ENCODE data around the gene CCIN.
"Not testable (repeated sequence)": the region's sequence is repeated elsewhere in the genome, so short reads cannot be mapped to it uniquely, and the experiment has no call there.

The CCIN gene

GRCh38 chr9:36161187-36161586 is 8.0 kb upstream of the CCIN start:
- peak; percentile 22 for DNase-seq

GRCh38 chr9:36162211-36162738 is 6.9 kb upstream of the CCIN start:
- DNase-seq: peak; percentile 6

GRCh38 chr9:36163049-36163785 is 6.0 kb upstream of the CCIN start:
- DNase-seq: peak; percentile 93

- DNase-seq: peak; percentile 30
These were observed 5.4 kb upstream of the CCIN start for GRCh38 chr9:36163786-36164170.

- DNase-seq: peak; percentile 46
These were observed 4.8 kb upstream of the CCIN start for GRCh38 chr9:36164372-36164771.

GRCh38 chr9:36164989-36165388 is 4.2 kb upstream of the CCIN start:
- DNase-seq: no peak

GRCh38 chr9:36165826-36166167 is 3.4 kb upstream of the CCIN start:
- no peak for DNase-seq

GRCh38 chr9:36166168-36166927 is 2.8 kb upstream of the CCIN start:
- DNase-seq: peak; percentile 90

- no peak for DNase-seq
These were observed 520 bp downstream of the CCIN start for GRCh38 chr9:36169708-36170107.

GRCh38 chr9:36170531-36170930 is 1.3 kb downstream of the CCIN start:
- DNase-seq: no peak

GRCh38 chr9:36173861-36174260 is 4.7 kb downstream of the CCIN start:
- no peak for DNase-seq

- DNase-seq: no peak
These were observed 5.1 kb downstream of the CCIN start for GRCh38 chr9:36174271-36174670.

GRCh38 chr9:36174731-36175130 is 5.5 kb downstream of the CCIN start:
- DNase-seq: no peak

- not testable (repeated sequence) for DNase-seq
These were observed 6.0 kb downstream of the CCIN start for GRCh38 chr9:36175209-36175608.

GRCh38 chr9:36176496-36176895 is 7.3 kb downstream of the CCIN start:
- DNase-seq: not testable (repeated sequence)

- no peak for DNase-seq
These were observed 8.4 kb downstream of the CCIN start for GRCh38 chr9:36177571-36177970.

GRCh38 chr9:36180243-36180642 is 11.1 kb downstream of the CCIN start:
- not testable (repeated sequence) for DNase-seq

- DNase-seq: no peak
These were observed 18.2 kb downstream of the CCIN start for GRCh38 chr9:36187414-36187813.

GRCh38 chr9:36188212-36188611 is 19.0 kb downstream of the CCIN start:
- DNase-seq: no peak

GRCh38 chr9:36189976-36190375 is 20.8 kb downstream of the CCIN start:
- DNase-seq: peak; percentile 38

- DNase-seq: peak; percentile 99
These were observed 21.5 kb downstream of the CCIN start, which contains the start of gene CLTA for GRCh38 chr9:36190388-36191289. Gene CLTA, plus strand, starts transcription at chr9:36190921. Its CDS starts 136 bp downstream, at chr9:36191057.

GRCh38 chr9:36191290-36191645 is 22.1 kb downstream of the CCIN start:
- DNase-seq: no peak

- no peak for DNase-seq
These were observed 22.5 kb downstream of the CCIN start for GRCh38 chr9:36191686-36192085.
